Stimulated activated naive CD8-positive, alpha-beta T cell treated with anti-CD3 and anti-CD28 coated beads, Interleukin-15, amount 100 ng/mL, for 72 hours (primary cell): ENCODE measurements around the gene STK38L.
A peak's percentile ranks its signal among the peaks of the same experiment; 100 is the strongest.

Experiments
- ATAC-seq: fragments of 150-1000 bp; cut with Tn5 transposase; 2 replicates; pipeline ENCODE4 v1.10.0; 2021; ENCODE audit warnings: mild to moderate bottlenecking, moderate library complexity
- DNase-seq, 2 donors: peaks; one replicate each; pipeline ENCODE4 v3.0.0; 2021 to 2022
- H3K27ac Mint-ChIP-seq, 2 donors: one replicate each; pipeline ENCODE4 v1.8.0; 2022; ENCODE audit warnings: mild to moderate bottlenecking in 2 of 2, mixed read lengths in 2 of 2, moderate library complexity in 2 of 2
- H3K27me3 Mint-ChIP-seq: one replicate; pipeline ENCODE4 v1.8.0; 2022; ENCODE audit warnings: mixed read lengths
- H3K4me1 Mint-ChIP-seq: one replicate; pipeline ENCODE4 v1.8.0; 2022; ENCODE audit warnings: mild to moderate bottlenecking, mixed read lengths
- H3K4me3 Mint-ChIP-seq, 2 donors: one replicate each; pipeline ENCODE4 v1.8.0; 2022; ENCODE audit warnings: mild to moderate bottlenecking in 2 of 2, mixed read lengths in 2 of 2, moderate library complexity in 1 of 2
- H3K9me3 Mint-ChIP-seq, 2 donors: one replicate each; pipeline ENCODE4 v1.8.0; 2022; ENCODE audit warnings: mixed read lengths in 2 of 2

Gene STK38L

GRCh38 chr12:27252934-27253333 is 8.8 kb downstream of the STK38L start:
- H3K9me3 Mint-ChIP-seq: no peaks in the 10 kb centered on the region
- ATAC-seq (no peak), DNase-seq (no peak)
- no peak overlapping the region for H3K4me3 Mint-ChIP-seq
- peaks cover 40% of the 10 kb centered on the region for H3K4me1 Mint-ChIP-seq
- peak overlapping the region in 1 of 2 donors; percentile 2 for H3K27ac Mint-ChIP-seq
- no peaks in the 10 kb centered on the region for H3K27me3 Mint-ChIP-seq

GRCh38 chr12:27253347-27253746 is 9.3 kb downstream of the STK38L start:
- ATAC-seq (no peak), DNase-seq (no peak)
- Mint-ChIP-seq H3K4me1 (peaks cover 36% of the 10 kb centered on the region), H3K9me3 (no peaks in the 10 kb centered on the region), H3K4me3 (no peak overlapping the region), H3K27ac (no peak overlapping the region), H3K27me3 (no peaks in the 10 kb centered on the region)

GRCh38 chr12:27255806-27256205 is 11.7 kb downstream of the STK38L start:
- ATAC-seq (no peak), DNase-seq (no peak)
- Mint-ChIP-seq H3K4me3 (no peak overlapping the region), H3K9me3 (no peaks in the 10 kb centered on the region), H3K27ac (no peak overlapping the region), H3K4me1 (peaks cover 47% of the 10 kb centered on the region), H3K27me3 (no peaks in the 10 kb centered on the region)

GRCh38 chr12:27257104-27257843 is 13.2 kb downstream of the STK38L start:
- H3K27ac Mint-ChIP-seq: no peak overlapping the region
- no peaks in the 10 kb centered on the region for H3K9me3 Mint-ChIP-seq
- DNase-seq (no peak), ATAC-seq (no peak)
- peaks cover 52% of the 10 kb centered on the region for H3K4me1 Mint-ChIP-seq
- H3K27me3 Mint-ChIP-seq: no peaks in the 10 kb centered on the region
- no peak overlapping the region for H3K4me3 Mint-ChIP-seq

- DNase-seq: no peak
- Mint-ChIP-seq H3K27ac (peak overlapping the region; percentile 59 to 86), H3K9me3 (no peaks in the 10 kb centered on the region), H3K27me3 (no peaks in the 10 kb centered on the region), H3K4me1 (peaks cover 34% of the 10 kb centered on the region), H3K4me3 (peak overlapping the region in 1 of 2 donors; percentile 17)
- ATAC-seq: no peak
Observed at GRCh38 chr12:27260746-27261145, 16.7 kb downstream of the STK38L start.

- Mint-ChIP-seq H3K4me1 (peaks cover 29% of the 10 kb centered on the region), H3K4me3 (no peak overlapping the region), H3K9me3 (no peaks in the 10 kb centered on the region), H3K27ac (no peak overlapping the region), H3K27me3 (no peaks in the 10 kb centered on the region)
- no peak for DNase-seq
- ATAC-seq: no peak
Observed at GRCh38 chr12:27261866-27262265, 17.8 kb downstream of the STK38L start.

- no peaks in the 10 kb centered on the region for H3K9me3 Mint-ChIP-seq
- H3K4me1 Mint-ChIP-seq: peaks cover 16% of the 10 kb centered on the region
- ATAC-seq (no peak), DNase-seq (no peak)
- no peak overlapping the region for H3K27ac Mint-ChIP-seq
- H3K4me3 Mint-ChIP-seq: no peak overlapping the region
- no peaks in the 10 kb centered on the region for H3K27me3 Mint-ChIP-seq
Observed at GRCh38 chr12:27270148-27270547, 26.1 kb downstream of the STK38L start.

GRCh38 chr12:27271206-27271605 is 27.1 kb downstream of the STK38L start:
- Mint-ChIP-seq H3K4me1 (peaks cover 18% of the 10 kb centered on the region), H3K27me3 (no peaks in the 10 kb centered on the region), H3K9me3 (no peaks in the 10 kb centered on the region), H3K27ac (no peak overlapping the region), H3K4me3 (no peak overlapping the region)
- ATAC-seq: no peak
- DNase-seq: no peak

GRCh38 chr12:27272373-27273028 is 28.4 kb downstream of the STK38L start:
- Mint-ChIP-seq H3K4me3 (no peak overlapping the region), H3K27ac (no peak overlapping the region)

GRCh38 chr12:27273114-27273513 is 29.0 kb downstream of the STK38L start:
- Mint-ChIP-seq H3K27ac (no peak overlapping the region), H3K27me3 (no peaks in the 10 kb centered on the region)
- ATAC-seq: no peak

More at GRCh38 chr12:27272373-27273028, 28.4 kb downstream of the STK38L start:
- Mint-ChIP-seq H3K4me1 (peaks cover 27% of the 10 kb centered on the region), H3K9me3 (no peaks in the 10 kb centered on the region), H3K27me3 (no peaks in the 10 kb centered on the region)
- DNase-seq (no peak), ATAC-seq (no peak)

GRCh38 chr12:27274706-27275105 is 30.6 kb downstream of the STK38L start:
- H3K9me3 Mint-ChIP-seq: no peaks in the 10 kb centered on the region
- ATAC-seq (no peak), DNase-seq (no peak)
- H3K27me3 Mint-ChIP-seq: no peaks in the 10 kb centered on the region
- H3K27ac Mint-ChIP-seq: no peak overlapping the region
- H3K4me3 Mint-ChIP-seq: no peak overlapping the region
- peaks cover 47% of the 10 kb centered on the region for H3K4me1 Mint-ChIP-seq

More at GRCh38 chr12:27273114-27273513, 29.0 kb downstream of the STK38L start:
- no peak overlapping the region for H3K4me3 Mint-ChIP-seq
- H3K4me1 Mint-ChIP-seq: peaks cover 33% of the 10 kb centered on the region
- H3K9me3 Mint-ChIP-seq: no peaks in the 10 kb centered on the region
- DNase-seq: no peak

GRCh38 chr12:27276275-27276674 is 32.2 kb downstream of the STK38L start:
- DNase-seq: no peak
- Mint-ChIP-seq H3K9me3 (no peaks in the 10 kb centered on the region), H3K4me3 (no peak overlapping the region), H3K4me1 (peaks cover 54% of the 10 kb centered on the region), H3K27ac (peak overlapping the region in 1 of 2 donors; percentile 55), H3K27me3 (no peaks in the 10 kb centered on the region)
- ATAC-seq: no peak

- Mint-ChIP-seq H3K4me3 (peak overlapping the region in 1 of 2 donors; percentile 25), H3K4me1 (peaks cover 43% of the 10 kb centered on the region), H3K27ac (peak overlapping the region in 1 of 2 donors; percentile 9), H3K9me3 (no peaks in the 10 kb centered on the region), H3K27me3 (no peaks in the 10 kb centered on the region)
- DNase-seq: peak; percentile 16 to 22
- ATAC-seq: peak; percentile 99
Observed at GRCh38 chr12:27277846-27278260, 33.8 kb downstream of the STK38L start.

GRCh38 chr12:27279826-27280225 is 35.7 kb downstream of the STK38L start:
- Mint-ChIP-seq H3K4me1 (peaks cover 42% of the 10 kb centered on the region), H3K9me3 (no peaks in the 10 kb centered on the region), H3K27ac (peak overlapping the region; percentile 10 to 55), H3K27me3 (no peaks in the 10 kb centered on the region), H3K4me3 (no peak overlapping the region)
- DNase-seq (no peak), ATAC-seq (no peak)

GRCh38 chr12:27280412-27280811 is 36.3 kb downstream of the STK38L start:
- no peaks in the 10 kb centered on the region for H3K9me3 Mint-ChIP-seq
- H3K4me1 Mint-ChIP-seq: peaks cover 46% of the 10 kb centered on the region
- peak overlapping the region in 1 of 2 donors; percentile 13 for H3K4me3 Mint-ChIP-seq
- H3K27ac Mint-ChIP-seq: no peak overlapping the region
- ATAC-seq (no peak), DNase-seq (no peak)
- no peaks in the 10 kb centered on the region for H3K27me3 Mint-ChIP-seq

- H3K4me1 Mint-ChIP-seq: peaks cover 42% of the 10 kb centered on the region
- ATAC-seq (no peak), DNase-seq (no peak)
- H3K27me3 Mint-ChIP-seq: no peaks in the 10 kb centered on the region
- no peak overlapping the region for H3K4me3 Mint-ChIP-seq
- no peaks in the 10 kb centered on the region for H3K9me3 Mint-ChIP-seq
- H3K27ac Mint-ChIP-seq: no peak overlapping the region
Observed at GRCh38 chr12:27282754-27283153, 38.7 kb downstream of the STK38L start.
